H1 (cell line): Measurements from ENCODE around the gene NMNAT3. TPM values are rescaled to one million over a fixed set of nuclear protein-coding genes. Genes with fewer than 3 reads are reported as not detected.

Experiments used
- BRCA1 ChIP-seq: IDR thresholded peaks from 2 replicates; pipeline ENCODE4 v1.6.1; 2012; ENCODE audit warnings: low read depth, low read length, improper control_type of control experiment
- JUND ChIP-seq: IDR thresholded peaks from 2 replicates; pipeline ENCODE4 v1.6.1; 2011; ENCODE audit warnings: mild to moderate bottlenecking, improper control_type of control experiment, low read length
- KDM4A ChIP-seq: IDR thresholded peaks from one replicate; pipeline ENCODE4 v1.7.1; 2012; ENCODE audit warnings: low read depth, mild to moderate bottlenecking, moderate library complexity, low read length, inconsistent platforms; ENCODE audit not compliant: severe bottlenecking
- RBBP5 ChIP-seq: IDR thresholded peaks from 2 replicates; pipeline ENCODE4 v1.7.1; 2012; ENCODE audit warnings: low read depth, mild to moderate bottlenecking, inconsistent platforms, low read length, moderate library complexity, borderline replicate concordance
- SIX5 ChIP-seq: IDR thresholded peaks from 2 replicates; pipeline ENCODE4 v1.6.1; 2011; ENCODE audit warnings: mild to moderate bottlenecking, low read depth, low read length
- SP1 ChIP-seq: IDR thresholded peaks from 2 replicates; pipeline ENCODE4 v1.6.1; 2011; ENCODE audit warnings: low read depth, low read length
- TBP ChIP-seq: IDR thresholded peaks from 2 replicates; pipeline ENCODE4 v1.6.1; 2011; ENCODE audit warnings: low read depth, low read length, improper control_type of control experiment
- polyA plus RNA-seq, 7 experiments: library from polyadenylated mRNA; depleted of rRNA in 3 of 7; stranded (reverse) in 5 of 7; unstranded in 2 of 7; fragments of >200 nt in 5 of 7; fragments of 200-250 nt in 2 of 7; gene quantifications; 1 replicate in 5 of 7; 2 replicates in 1 of 7; 4 replicates in 1 of 7; pipeline versions ENCODE4 v1.2.1 to v1.2.3, GENCODE V29; 2011 to 2013; ENCODE audit warnings: missing spikeins in 2 of 7, mixed read lengths in 2 of 7
- total RNA-seq: library from RNA; stranded (reverse); fragmentation: NEBNext Ultra II Directional; extraction: Animal tissue kit (Norgen Biotek cat#: 25700); gene quantifications from 2 replicates; pipeline ENCODE4 v1.2.1, GENCODE V29; 2021
- TF ChIP-seq, protein P1 (sequence below): fragments of 300-600 bp; sonication (generic); IDR thresholded peaks from 2 replicates; pipeline ENCODE4 v1.7.1; 2012; ENCODE audit warnings: low read length, moderate library complexity, mild to moderate bottlenecking, inconsistent platforms; ENCODE audit not compliant: insufficient replicate concordance
- TF ChIP-seq, protein P2 (sequence below): IDR thresholded peaks from 2 replicates; pipeline ENCODE4 v1.6.1; 2012; ENCODE audit warnings: inconsistent platforms

Gene NMNAT3
- total and polyA plus RNA-seq, 2 of the 8 experiments (the other 6 are each of a cell fraction or from before 2014, with no cell fraction given) = 4.2 to 4.3 TPM

DNA sequence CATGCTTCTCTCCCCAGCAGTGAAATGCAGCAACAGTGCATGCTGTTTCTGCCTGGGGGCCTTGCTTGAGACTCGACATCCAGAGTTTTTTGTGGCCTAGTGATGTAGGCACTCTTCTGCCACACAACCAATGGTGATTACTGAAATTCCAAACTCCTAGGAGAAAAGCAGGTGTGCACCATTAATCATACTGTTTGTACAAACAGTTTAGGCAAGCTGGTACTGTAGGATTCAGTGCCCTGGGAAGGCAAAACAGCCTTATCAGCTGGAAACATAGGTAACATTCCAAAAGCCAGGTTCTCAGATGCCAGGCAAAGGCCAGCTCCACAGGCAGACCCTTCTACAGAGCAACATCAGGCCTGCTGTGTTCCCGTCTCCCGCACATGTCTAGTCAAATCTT is 120.7 kb downstream of the NMNAT3 start (continued):
- TF ChIP-seq, protein P1, sequence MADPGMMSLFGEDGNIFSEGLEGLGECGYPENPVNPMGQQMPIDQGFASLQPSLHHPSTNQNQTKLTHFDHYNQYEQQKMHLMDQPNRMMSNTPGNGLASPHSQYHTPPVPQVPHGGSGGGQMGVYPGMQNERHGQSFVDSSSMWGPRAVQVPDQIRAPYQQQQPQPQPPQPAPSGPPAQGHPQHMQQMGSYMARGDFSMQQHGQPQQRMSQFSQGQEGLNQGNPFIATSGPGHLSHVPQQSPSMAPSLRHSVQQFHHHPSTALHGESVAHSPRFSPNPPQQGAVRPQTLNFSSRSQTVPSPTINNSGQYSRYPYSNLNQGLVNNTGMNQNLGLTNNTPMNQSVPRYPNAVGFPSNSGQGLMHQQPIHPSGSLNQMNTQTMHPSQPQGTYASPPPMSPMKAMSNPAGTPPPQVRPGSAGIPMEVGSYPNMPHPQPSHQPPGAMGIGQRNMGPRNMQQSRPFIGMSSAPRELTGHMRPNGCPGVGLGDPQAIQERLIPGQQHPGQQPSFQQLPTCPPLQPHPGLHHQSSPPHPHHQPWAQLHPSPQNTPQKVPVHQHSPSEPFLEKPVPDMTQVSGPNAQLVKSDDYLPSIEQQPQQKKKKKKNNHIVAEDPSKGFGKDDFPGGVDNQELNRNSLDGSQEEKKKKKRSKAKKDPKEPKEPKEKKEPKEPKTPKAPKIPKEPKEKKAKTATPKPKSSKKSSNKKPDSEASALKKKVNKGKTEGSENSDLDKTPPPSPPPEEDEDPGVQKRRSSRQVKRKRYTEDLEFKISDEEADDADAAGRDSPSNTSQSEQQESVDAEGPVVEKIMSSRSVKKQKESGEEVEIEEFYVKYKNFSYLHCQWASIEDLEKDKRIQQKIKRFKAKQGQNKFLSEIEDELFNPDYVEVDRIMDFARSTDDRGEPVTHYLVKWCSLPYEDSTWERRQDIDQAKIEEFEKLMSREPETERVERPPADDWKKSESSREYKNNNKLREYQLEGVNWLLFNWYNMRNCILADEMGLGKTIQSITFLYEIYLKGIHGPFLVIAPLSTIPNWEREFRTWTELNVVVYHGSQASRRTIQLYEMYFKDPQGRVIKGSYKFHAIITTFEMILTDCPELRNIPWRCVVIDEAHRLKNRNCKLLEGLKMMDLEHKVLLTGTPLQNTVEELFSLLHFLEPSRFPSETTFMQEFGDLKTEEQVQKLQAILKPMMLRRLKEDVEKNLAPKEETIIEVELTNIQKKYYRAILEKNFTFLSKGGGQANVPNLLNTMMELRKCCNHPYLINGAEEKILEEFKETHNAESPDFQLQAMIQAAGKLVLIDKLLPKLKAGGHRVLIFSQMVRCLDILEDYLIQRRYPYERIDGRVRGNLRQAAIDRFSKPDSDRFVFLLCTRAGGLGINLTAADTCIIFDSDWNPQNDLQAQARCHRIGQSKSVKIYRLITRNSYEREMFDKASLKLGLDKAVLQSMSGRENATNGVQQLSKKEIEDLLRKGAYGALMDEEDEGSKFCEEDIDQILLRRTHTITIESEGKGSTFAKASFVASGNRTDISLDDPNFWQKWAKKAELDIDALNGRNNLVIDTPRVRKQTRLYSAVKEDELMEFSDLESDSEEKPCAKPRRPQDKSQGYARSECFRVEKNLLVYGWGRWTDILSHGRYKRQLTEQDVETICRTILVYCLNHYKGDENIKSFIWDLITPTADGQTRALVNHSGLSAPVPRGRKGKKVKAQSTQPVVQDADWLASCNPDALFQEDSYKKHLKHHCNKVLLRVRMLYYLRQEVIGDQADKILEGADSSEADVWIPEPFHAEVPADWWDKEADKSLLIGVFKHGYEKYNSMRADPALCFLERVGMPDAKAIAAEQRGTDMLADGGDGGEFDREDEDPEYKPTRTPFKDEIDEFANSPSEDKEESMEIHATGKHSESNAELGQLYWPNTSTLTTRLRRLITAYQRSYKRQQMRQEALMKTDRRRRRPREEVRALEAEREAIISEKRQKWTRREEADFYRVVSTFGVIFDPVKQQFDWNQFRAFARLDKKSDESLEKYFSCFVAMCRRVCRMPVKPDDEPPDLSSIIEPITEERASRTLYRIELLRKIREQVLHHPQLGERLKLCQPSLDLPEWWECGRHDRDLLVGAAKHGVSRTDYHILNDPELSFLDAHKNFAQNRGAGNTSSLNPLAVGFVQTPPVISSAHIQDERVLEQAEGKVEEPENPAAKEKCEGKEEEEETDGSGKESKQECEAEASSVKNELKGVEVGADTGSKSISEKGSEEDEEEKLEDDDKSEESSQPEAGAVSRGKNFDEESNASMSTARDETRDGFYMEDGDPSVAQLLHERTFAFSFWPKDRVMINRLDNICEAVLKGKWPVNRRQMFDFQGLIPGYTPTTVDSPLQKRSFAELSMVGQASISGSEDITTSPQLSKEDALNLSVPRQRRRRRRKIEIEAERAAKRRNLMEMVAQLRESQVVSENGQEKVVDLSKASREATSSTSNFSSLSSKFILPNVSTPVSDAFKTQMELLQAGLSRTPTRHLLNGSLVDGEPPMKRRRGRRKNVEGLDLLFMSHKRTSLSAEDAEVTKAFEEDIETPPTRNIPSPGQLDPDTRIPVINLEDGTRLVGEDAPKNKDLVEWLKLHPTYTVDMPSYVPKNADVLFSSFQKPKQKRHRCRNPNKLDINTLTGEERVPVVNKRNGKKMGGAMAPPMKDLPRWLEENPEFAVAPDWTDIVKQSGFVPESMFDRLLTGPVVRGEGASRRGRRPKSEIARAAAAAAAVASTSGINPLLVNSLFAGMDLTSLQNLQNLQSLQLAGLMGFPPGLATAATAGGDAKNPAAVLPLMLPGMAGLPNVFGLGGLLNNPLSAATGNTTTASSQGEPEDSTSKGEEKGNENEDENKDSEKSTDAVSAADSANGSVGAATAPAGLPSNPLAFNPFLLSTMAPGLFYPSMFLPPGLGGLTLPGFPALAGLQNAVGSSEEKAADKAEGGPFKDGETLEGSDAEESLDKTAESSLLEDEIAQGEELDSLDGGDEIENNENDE = no peak
- TF ChIP-seq, protein P2, sequence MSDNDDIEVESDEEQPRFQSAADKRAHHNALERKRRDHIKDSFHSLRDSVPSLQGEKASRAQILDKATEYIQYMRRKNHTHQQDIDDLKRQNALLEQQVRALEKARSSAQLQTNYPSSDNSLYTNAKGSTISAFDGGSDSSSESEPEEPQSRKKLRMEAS = no peak
- no peak for TF ChIP-seq BRCA1
- no peak for TF ChIP-seq SIX5
- TF ChIP-seq KDM4A = no peak
- TF ChIP-seq SP1 = no peak
- TF ChIP-seq RBBP5 = no peak
- no peak for TF ChIP-seq JUND
- TF ChIP-seq TBP = no peak
